Tibial artery (tissue), 4 donors: ENCODE results near the gene CMTR2.

Experiments
- DNase-seq, 2 donors: peaks; one replicate each; pipeline ENCODE4 v3.0.0-alpha.2; 2019
- H3K27ac ChIP-seq, 2 donors: fragments of 200-600 bp; sonication (generic) in 1 of 2; 1 replicate in 1 of 2; 2 replicates in 1 of 2; pipeline ENCODE4 v1.5.1; 2018 to 2019; ENCODE audit warnings: mild to moderate bottlenecking in 1 of 2
- H3K27me3 ChIP-seq, 2 donors: fragments of 200-600 bp; sonication (generic) in 1 of 2; one replicate each; pipeline versions ENCODE4 v1.5.1 to v1.6.0; 2016 to 2019
- H3K36me3 ChIP-seq, 3 donors: fragments of 200-600 bp; sonication (generic) in 2 of 3; one replicate each; pipeline ENCODE4 v1.5.1; 2016 to 2019; ENCODE audit warnings: mild to moderate bottlenecking in 2 of 3
- H3K4me1 ChIP-seq, 4 donors: fragments of 200-600 bp; sonication (generic) in 2 of 4; 1 replicate in 3 of 4; 2 replicates in 1 of 4; pipeline ENCODE4 v1.5.1; 2016 to 2019
- H3K4me3 ChIP-seq, 2 donors: fragments of 200-600 bp; sonication (generic) in 1 of 2; 1 replicate in 1 of 2; 2 replicates in 1 of 2; pipeline ENCODE4 v1.5.1; 2018 to 2019; ENCODE audit warnings: mild to moderate bottlenecking in 2 of 2
- H3K9me3 ChIP-seq, 3 donors: fragments of 200-600 bp; sonication (generic) in 1 of 3; one replicate each; pipeline ENCODE4 v1.5.1; 2016 to 2019
- CTCF ChIP-seq, 2 experiments: fragments of 200-600 bp in 1 of 2; fragments of 450-650 bp in 1 of 2; IDR thresholded peaks; one replicate each; pipeline ENCODE4 v1.5.1; 2017 to 2019; ENCODE audit warnings: antibody characterized with exemption in 2 of 2, mild to moderate bottlenecking in 1 of 2, moderate library complexity in 1 of 2
- intact Hi-C: fragments of 100-400 bp; cut with DNase I; formaldehyde crosslinking; loops from one replicate; pipeline ENCODE4 v1.15.0; 2023; ENCODE audit warnings: low total_unique reads

Gene CMTR2

GRCh38 chr16:71288570-71288889 lies 672 bp downstream of the CMTR2 start:
- peaks cover 22 to 33% (median 31%) of the 10 kb centered on the region in 3 donors for H3K36me3 ChIP-seq
- no peaks in the 10 kb centered on the region for H3K9me3 ChIP-seq
- H3K4me3 ChIP-seq: peak overlapping the region; percentile 79 to 81
- peaks cover 0 to 13% of the 10 kb centered on the region in 2 donors for H3K27me3 ChIP-seq
- peak overlapping the region; percentile 84 to 89 for H3K27ac ChIP-seq
- peaks cover 0 to 11% (median 10%) of the 10 kb centered on the region in 4 donors for H3K4me1 ChIP-seq
- intact Hi-C loops: no loop called here
- DNase-seq: no peak
- TF ChIP-seq CTCF (IDR thresholded peaks at IDR 0.05): no peak

- no peak for TF ChIP-seq CTCF (IDR thresholded peaks at IDR 0.05)
- H3K27ac ChIP-seq: no peak overlapping the region
- H3K4me1 ChIP-seq: peaks cover 0 to 11% (median 10%) of the 10 kb centered on the region in 4 donors
- no peaks in the 10 kb centered on the region for H3K9me3 ChIP-seq
- H3K27me3 ChIP-seq: peaks cover 0 to 12% of the 10 kb centered on the region in 2 donors
- H3K36me3 ChIP-seq: peaks cover 28 to 39% (median 37%) of the 10 kb centered on the region in 3 donors
- no peak for DNase-seq
- intact Hi-C loops: no loop called here
- H3K4me3 ChIP-seq: peak overlapping the region; percentile 79 to 81
Measured at GRCh38 chr16:71287911-71288310, 1.3 kb downstream of the CMTR2 start.

- intact Hi-C loops: no loop called here
- no peak overlapping the region for H3K4me3 ChIP-seq
- H3K27ac ChIP-seq: no peak overlapping the region
- DNase-seq: no peak
- TF ChIP-seq CTCF (IDR thresholded peaks at IDR 0.05): no peak
- peaks cover 28 to 41% (median 37%) of the 10 kb centered on the region in 3 donors for H3K36me3 ChIP-seq
- no peaks in the 10 kb centered on the region for H3K9me3 ChIP-seq
- peaks cover 0 to 11% (median 10%) of the 10 kb centered on the region in 4 donors for H3K4me1 ChIP-seq
- H3K27me3 ChIP-seq: peaks cover 0 to 7% of the 10 kb centered on the region in 2 donors
Measured at GRCh38 chr16:71287454-71287853, 1.7 kb downstream of the CMTR2 start.

GRCh38 chr16:71283612-71284011 lies 5.6 kb downstream of the CMTR2 start:
- H3K4me1 ChIP-seq: peaks cover 0 to 11% (median 8%) of the 10 kb centered on the region in 4 donors
- intact Hi-C loops: no loop called here
- no peak overlapping the region for H3K27ac ChIP-seq
- no peak for DNase-seq
- no peak overlapping the region for H3K4me3 ChIP-seq
- TF ChIP-seq CTCF (IDR thresholded peaks at IDR 0.05): no peak
- peaks cover 28 to 41% (median 37%) of the 10 kb centered on the region in 3 donors for H3K36me3 ChIP-seq
- H3K27me3 ChIP-seq: no peaks in the 10 kb centered on the region
- no peaks in the 10 kb centered on the region for H3K9me3 ChIP-seq

- H3K27me3 ChIP-seq: no peaks in the 10 kb centered on the region
- intact Hi-C loops: no loop called here
- TF ChIP-seq CTCF (IDR thresholded peaks at IDR 0.05): no peak
- no peak overlapping the region for H3K27ac ChIP-seq
- no peak overlapping the region for H3K4me3 ChIP-seq
- peaks cover 0 to 6% (median 1%) of the 10 kb centered on the region in 4 donors for H3K4me1 ChIP-seq
- H3K9me3 ChIP-seq: no peaks in the 10 kb centered on the region
- peaks cover 28 to 41% (median 37%) of the 10 kb centered on the region in 3 donors for H3K36me3 ChIP-seq
- no peak for DNase-seq
Measured at GRCh38 chr16:71282943-71283342, 6.3 kb downstream of the CMTR2 start.
